Measurements from ENCODE around the gene RPS3.

RPS3 gene

DNA sequence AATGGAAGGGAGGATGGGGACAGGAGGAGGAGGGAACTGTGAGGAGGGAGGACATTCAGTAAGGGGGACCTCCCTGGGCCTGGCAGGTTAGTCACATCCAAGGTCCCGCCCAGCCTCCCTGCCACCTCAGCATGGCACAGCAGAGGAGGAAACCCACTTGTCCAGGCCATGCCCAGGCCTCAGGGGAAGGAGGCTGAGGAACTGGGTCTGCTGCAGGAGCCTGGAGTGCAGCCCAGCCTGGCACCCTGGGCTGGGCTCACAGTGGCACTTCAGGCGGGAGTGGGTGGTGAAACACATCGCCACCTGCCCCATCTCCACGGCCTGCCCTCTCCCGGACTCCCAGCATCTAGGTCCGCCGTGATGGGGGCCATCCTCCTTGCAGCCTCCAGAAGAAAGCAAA, 50.9 kb downstream of the RPS3 start:
- Histone ChIP-seq H3K36me3 (ENCODE audit: control insufficient read depth in 1 of 2, insufficient read depth in 2 of 2, low read length in 2 of 2) (no peaks in the 10 kb centered on the region), H2BK120ac (ENCODE audit: insufficient read depth, low read length, poor library complexity) (no peak overlapping the region), H2AFZ (ENCODE audit: insufficient read depth, low read length, poor library complexity) (no peak overlapping the region), H3K79me2 (ENCODE audit: control insufficient read depth, insufficient read depth, low read length, poor library complexity) (no peaks in the 10 kb centered on the region), H3K14ac (ENCODE audit: low read length) (no peak overlapping the region), H3K9ac (ENCODE audit: low read length) (no peak overlapping the region), H3K23ac (ENCODE audit: low read length) (no peak overlapping the region), H3K79me1 (ENCODE audit: low read length) (no peaks in the 10 kb centered on the region), H3K4me2 (ENCODE audit: low read length) (no peak overlapping the region), H3K18ac (ENCODE audit: low read length) (no peak overlapping the region), H4K12ac (ENCODE audit: low read depth, low read length) (no peak overlapping the region), H3K9me3 (ENCODE audit: insufficient read depth, low read depth, low read length) (no peaks in the 10 kb centered on the region), H3K4me3 (ENCODE audit: low read depth, low read length) (no peak overlapping the region), H2AK5ac (ENCODE audit: low read length) (no peak overlapping the region), H3K4me1 (ENCODE audit: control insufficient read depth in 1 of 2, insufficient read depth in 2 of 2, low read length in 2 of 2) (no peaks in the 10 kb centered on the region), H3K4ac (ENCODE audit: low read depth, low read length) (no peak overlapping the region), H2BK5ac (ENCODE audit: low read depth, low read length, poor library complexity) (no peak overlapping the region), H2BK12ac (ENCODE audit: low read length) (no peak overlapping the region), H4K91ac (ENCODE audit: low read depth, low read length) (no peak overlapping the region), H3K27me3 (ENCODE audit: insufficient read depth, low read length) (no peaks in the 10 kb centered on the region), H3K27ac (ENCODE audit: low read depth, low read length) (no peak overlapping the region), H4K8ac (ENCODE audit: low read depth, low read length) (no peak overlapping the region)
- no CpG with 5 or more reads among the region's 7 CpGs for WGBS (ENCODE audit: extremely low coverage, insufficient coverage, insufficient read length)
- DNase-seq, result no peak

- Histone ChIP-seq H3K36me3 (ENCODE audit: control insufficient read depth in 1 of 2, insufficient read depth in 2 of 2, low read length in 2 of 2) (no peaks in the 10 kb centered on the region), H3K9me3 (ENCODE audit: insufficient read depth, low read depth, low read length) (no peaks in the 10 kb centered on the region), H3K4ac (ENCODE audit: low read depth, low read length) (no peak overlapping the region), H3K27me3 (ENCODE audit: insufficient read depth, low read length) (no peaks in the 10 kb centered on the region), H3K4me2 (ENCODE audit: low read length) (no peak overlapping the region), H3K4me3 (ENCODE audit: low read depth, low read length) (no peak overlapping the region), H2BK12ac (ENCODE audit: low read length) (no peak overlapping the region), H3K79me1 (ENCODE audit: low read length) (no peaks in the 10 kb centered on the region), H4K8ac (ENCODE audit: low read depth, low read length) (no peak overlapping the region), H2BK120ac (ENCODE audit: insufficient read depth, low read length, poor library complexity) (no peak overlapping the region), H3K4me1 (ENCODE audit: control insufficient read depth in 1 of 2, insufficient read depth in 2 of 2, low read length in 2 of 2) (no peaks in the 10 kb centered on the region), H2AK5ac (ENCODE audit: low read length) (no peak overlapping the region), H2BK5ac (ENCODE audit: low read depth, low read length, poor library complexity) (no peak overlapping the region), H3K18ac (ENCODE audit: low read length) (no peak overlapping the region), H2AFZ (ENCODE audit: insufficient read depth, low read length, poor library complexity) (no peak overlapping the region), H4K91ac (ENCODE audit: low read depth, low read length) (no peak overlapping the region), H3K27ac (ENCODE audit: low read depth, low read length) (no peak overlapping the region), H3K9ac (ENCODE audit: low read length) (no peak overlapping the region), H3K79me2 (ENCODE audit: control insufficient read depth, insufficient read depth, low read length, poor library complexity) (no peaks in the 10 kb centered on the region), H4K12ac (ENCODE audit: low read depth, low read length) (no peak overlapping the region), H3K23ac (ENCODE audit: low read length) (no peak overlapping the region), H3K14ac (ENCODE audit: low read length) (no peak overlapping the region)
- peak in 1 of 2 donors; percentile 49 for DNase-seq
- WGBS (ENCODE audit: extremely low coverage, insufficient coverage, insufficient read length), result no CpG with 5 or more reads among the region's 46 CpGs
Measured at GRCh38 chr11:75450826-75451821, 51.8 kb downstream of the RPS3 start.

GRCh38 chr11:75453916-75454655, 54.8 kb downstream of the RPS3 start:
- no peak overlapping the region for H4K8ac ChIP-seq (ENCODE audit: low read depth, low read length)
- no peak overlapping the region for H4K12ac ChIP-seq (ENCODE audit: low read depth, low read length)
- no peak overlapping the region for H3K4me2 ChIP-seq (ENCODE audit: low read length)
- H4K91ac ChIP-seq (ENCODE audit: low read depth, low read length), result no peak overlapping the region
- H3K9me3 ChIP-seq (ENCODE audit: insufficient read depth, low read depth, low read length), result no peaks in the 10 kb centered on the region
- no peaks in the 10 kb centered on the region for H3K79me1 ChIP-seq (ENCODE audit: low read length)
- no peak overlapping the region for H2AFZ ChIP-seq (ENCODE audit: insufficient read depth, low read length, poor library complexity)
- no peak overlapping the region for H3K4ac ChIP-seq (ENCODE audit: low read depth, low read length)
- H3K14ac ChIP-seq (ENCODE audit: low read length), result no peak overlapping the region
- H3K27me3 ChIP-seq (ENCODE audit: insufficient read depth, low read length), result no peaks in the 10 kb centered on the region
- H3K9ac ChIP-seq (ENCODE audit: low read length), result no peak overlapping the region
- H3K18ac ChIP-seq (ENCODE audit: low read length), result no peak overlapping the region
- H3K4me1 ChIP-seq (ENCODE audit: control insufficient read depth in 1 of 2, insufficient read depth in 2 of 2, low read length in 2 of 2), result no peaks in the 10 kb centered on the region
- no peak overlapping the region for H2BK12ac ChIP-seq (ENCODE audit: low read length)
- WGBS (ENCODE audit: extremely low coverage, insufficient coverage, insufficient read length), result no CpG with 5 or more reads among the region's 9 CpGs
- DNase-seq, result peak in 1 of 2 donors; percentile 33
- no peak overlapping the region for H3K23ac ChIP-seq (ENCODE audit: low read length)
- H2BK120ac ChIP-seq (ENCODE audit: insufficient read depth, low read length, poor library complexity), result no peak overlapping the region
- H3K36me3 ChIP-seq (ENCODE audit: control insufficient read depth in 1 of 2, insufficient read depth in 2 of 2, low read length in 2 of 2), result no peaks in the 10 kb centered on the region
- H2AK5ac ChIP-seq (ENCODE audit: low read length), result no peak overlapping the region
- H2BK5ac ChIP-seq (ENCODE audit: low read depth, low read length, poor library complexity), result no peak overlapping the region
- H3K79me2 ChIP-seq (ENCODE audit: control insufficient read depth, insufficient read depth, low read length, poor library complexity), result no peaks in the 10 kb centered on the region
- H3K4me3 ChIP-seq (ENCODE audit: low read depth, low read length), result no peak overlapping the region
- H3K27ac ChIP-seq (ENCODE audit: low read depth, low read length), result no peak overlapping the region

DNA sequence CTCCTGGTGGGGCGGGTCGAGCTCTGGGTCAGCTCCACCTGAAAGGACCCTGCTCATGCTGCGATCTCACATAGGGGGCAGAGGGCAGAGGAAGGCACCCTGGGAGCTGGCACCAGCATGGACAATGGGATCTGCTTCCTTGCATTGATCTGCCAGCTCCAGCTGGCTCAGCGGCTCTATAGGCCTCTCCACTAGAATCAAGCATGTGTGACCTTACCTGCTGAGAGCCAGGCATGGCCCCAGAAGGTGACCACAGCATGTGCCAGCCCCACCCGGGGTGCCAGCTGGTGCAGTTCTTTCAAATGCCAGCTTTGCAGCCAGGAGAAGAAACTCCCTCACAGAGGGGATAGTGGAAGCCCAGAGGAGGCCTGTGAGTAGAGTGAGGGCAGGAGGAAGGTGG, 55.7 kb downstream of the RPS3 start:
- no peak overlapping the region for H2AFZ ChIP-seq (ENCODE audit: insufficient read depth, low read length, poor library complexity)
- H3K9ac ChIP-seq (ENCODE audit: low read length), result no peak overlapping the region
- no peak overlapping the region for H3K27ac ChIP-seq (ENCODE audit: low read depth, low read length)
- no peak overlapping the region for H3K14ac ChIP-seq (ENCODE audit: low read length)
- no peaks in the 10 kb centered on the region for H3K79me2 ChIP-seq (ENCODE audit: control insufficient read depth, insufficient read depth, low read length, poor library complexity)
- H2AK5ac ChIP-seq (ENCODE audit: low read length), result no peak overlapping the region
- no peak for DNase-seq
- H4K91ac ChIP-seq (ENCODE audit: low read depth, low read length), result no peak overlapping the region
- H3K9me3 ChIP-seq (ENCODE audit: insufficient read depth, low read depth, low read length), result no peaks in the 10 kb centered on the region
- no peak overlapping the region for H3K23ac ChIP-seq (ENCODE audit: low read length)
- no peaks in the 10 kb centered on the region for H3K27me3 ChIP-seq (ENCODE audit: insufficient read depth, low read length)
- H2BK12ac ChIP-seq (ENCODE audit: low read length), result no peak overlapping the region
- H3K79me1 ChIP-seq (ENCODE audit: low read length), result no peaks in the 10 kb centered on the region
- no peak overlapping the region for H3K4me3 ChIP-seq (ENCODE audit: low read depth, low read length)
- H3K36me3 ChIP-seq (ENCODE audit: control insufficient read depth in 1 of 2, insufficient read depth in 2 of 2, low read length in 2 of 2), result no peaks in the 10 kb centered on the region
- no peak overlapping the region for H2BK120ac ChIP-seq (ENCODE audit: insufficient read depth, low read length, poor library complexity)
- H3K18ac ChIP-seq (ENCODE audit: low read length), result no peak overlapping the region
- no peak overlapping the region for H4K12ac ChIP-seq (ENCODE audit: low read depth, low read length)
- WGBS (ENCODE audit: extremely low coverage, insufficient coverage, insufficient read length), result no CpG with 5 or more reads among the region's 5 CpGs
- no peak overlapping the region for H3K4ac ChIP-seq (ENCODE audit: low read depth, low read length)
- no peaks in the 10 kb centered on the region for H3K4me1 ChIP-seq (ENCODE audit: control insufficient read depth in 1 of 2, insufficient read depth in 2 of 2, low read length in 2 of 2)
- H3K4me2 ChIP-seq (ENCODE audit: low read length), result no peak overlapping the region
- H2BK5ac ChIP-seq (ENCODE audit: low read depth, low read length, poor library complexity), result no peak overlapping the region
- no peak overlapping the region for H4K8ac ChIP-seq (ENCODE audit: low read depth, low read length)

Measured in trophoblast cell (in vitro differentiated cells and primary cell).